ENCODE measurements around the gene RAP1A.
A peak's percentile ranks its signal among the peaks of the same experiment; 100 is the strongest.

DNA sequence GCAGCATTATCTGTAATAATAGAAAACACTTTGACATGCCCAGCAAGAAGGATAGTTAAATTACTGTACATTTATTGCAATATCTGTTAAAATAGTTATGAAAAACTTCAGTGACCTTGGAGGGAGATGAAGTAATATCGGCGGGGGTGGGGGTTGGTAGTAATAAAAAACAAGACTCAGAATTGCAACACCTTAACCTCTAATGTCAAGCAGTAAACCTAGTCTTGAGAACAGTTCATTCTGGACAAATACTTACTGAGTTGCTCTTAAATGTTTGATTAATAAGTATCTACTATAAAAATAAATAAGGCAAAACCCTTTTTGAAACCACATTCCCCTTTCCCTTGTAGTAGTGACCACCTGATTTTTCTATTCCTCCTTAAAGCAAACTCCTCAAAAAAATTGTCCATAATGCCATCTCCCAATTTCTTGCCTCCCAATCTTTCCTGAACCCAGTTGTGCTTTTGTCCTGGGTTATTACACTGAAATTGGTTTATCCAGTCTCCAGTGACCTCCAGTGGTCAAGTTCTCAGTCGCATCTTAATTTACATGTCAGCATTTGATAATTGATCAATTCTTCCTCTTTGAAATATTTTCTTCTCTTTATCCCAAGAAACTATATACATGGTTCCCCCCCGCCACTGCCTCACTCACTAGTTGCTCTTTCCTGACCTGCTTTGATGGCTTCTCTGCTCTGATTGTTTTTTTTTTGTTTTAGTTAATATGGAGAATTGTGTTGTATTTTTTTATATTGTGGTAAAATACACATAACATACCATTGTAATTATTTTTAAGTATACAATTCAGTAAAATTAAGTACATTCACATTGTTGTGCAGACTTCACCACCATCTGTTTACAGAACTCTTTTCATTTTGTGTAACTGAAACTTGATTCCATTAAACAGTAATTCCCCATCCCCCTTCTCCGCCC is 36.8 kb downstream of the RAP1A start:
- TF ChIP-seq, protein P1, sequence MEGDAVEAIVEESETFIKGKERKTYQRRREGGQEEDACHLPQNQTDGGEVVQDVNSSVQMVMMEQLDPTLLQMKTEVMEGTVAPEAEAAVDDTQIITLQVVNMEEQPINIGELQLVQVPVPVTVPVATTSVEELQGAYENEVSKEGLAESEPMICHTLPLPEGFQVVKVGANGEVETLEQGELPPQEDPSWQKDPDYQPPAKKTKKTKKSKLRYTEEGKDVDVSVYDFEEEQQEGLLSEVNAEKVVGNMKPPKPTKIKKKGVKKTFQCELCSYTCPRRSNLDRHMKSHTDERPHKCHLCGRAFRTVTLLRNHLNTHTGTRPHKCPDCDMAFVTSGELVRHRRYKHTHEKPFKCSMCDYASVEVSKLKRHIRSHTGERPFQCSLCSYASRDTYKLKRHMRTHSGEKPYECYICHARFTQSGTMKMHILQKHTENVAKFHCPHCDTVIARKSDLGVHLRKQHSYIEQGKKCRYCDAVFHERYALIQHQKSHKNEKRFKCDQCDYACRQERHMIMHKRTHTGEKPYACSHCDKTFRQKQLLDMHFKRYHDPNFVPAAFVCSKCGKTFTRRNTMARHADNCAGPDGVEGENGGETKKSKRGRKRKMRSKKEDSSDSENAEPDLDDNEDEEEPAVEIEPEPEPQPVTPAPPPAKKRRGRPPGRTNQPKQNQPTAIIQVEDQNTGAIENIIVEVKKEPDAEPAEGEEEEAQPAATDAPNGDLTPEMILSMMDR (IDR thresholded peaks at IDR 0.05 in 4 of 5, conservative IDR thresholded peaks at IDR 0.05 in 1 of 5), result peak; percentile 58 to 72 (median 68)
- no peak for TF ChIP-seq POLR2A (IDR thresholded peaks at IDR 0.05)

Data from gastrocnemius medialis (tissue), 4 donors.